T-helper 1 cell treated with Interleukin-12 subunit alpha and Interleukin-12 subunit beta and Interleukin-4 antibody, amounts not matched to agents 30 μg/mL and 1 μg/mL, for 36 hours (primary cell): ENCODE data around the gene ANGPTL2.

ENCODE experiments used
- H3K27ac Mint-ChIP-seq: one replicate; pipeline ENCODE4 v1.8.0; 2021; ENCODE audit warnings: mild to moderate bottlenecking, mixed read lengths
- H3K27me3 Mint-ChIP-seq: one replicate; pipeline ENCODE4 v1.8.0; 2021; ENCODE audit warnings: low read depth, mixed read lengths
- H3K36me3 Mint-ChIP-seq: one replicate; pipeline ENCODE4 v1.8.0; 2021; ENCODE audit warnings: low read depth, mixed read lengths
- H3K4me1 Mint-ChIP-seq: one replicate; pipeline ENCODE4 v1.8.0; 2021; ENCODE audit warnings: low read depth, mixed read lengths
- H3K4me3 Mint-ChIP-seq: one replicate; pipeline ENCODE4 v1.8.0; 2021; ENCODE audit warnings: mild to moderate bottlenecking, moderate library complexity, mixed read lengths
- H3K9me3 Mint-ChIP-seq: one replicate; pipeline ENCODE4 v1.8.0; 2021; ENCODE audit warnings: mixed read lengths

ANGPTL2 gene

DNA sequence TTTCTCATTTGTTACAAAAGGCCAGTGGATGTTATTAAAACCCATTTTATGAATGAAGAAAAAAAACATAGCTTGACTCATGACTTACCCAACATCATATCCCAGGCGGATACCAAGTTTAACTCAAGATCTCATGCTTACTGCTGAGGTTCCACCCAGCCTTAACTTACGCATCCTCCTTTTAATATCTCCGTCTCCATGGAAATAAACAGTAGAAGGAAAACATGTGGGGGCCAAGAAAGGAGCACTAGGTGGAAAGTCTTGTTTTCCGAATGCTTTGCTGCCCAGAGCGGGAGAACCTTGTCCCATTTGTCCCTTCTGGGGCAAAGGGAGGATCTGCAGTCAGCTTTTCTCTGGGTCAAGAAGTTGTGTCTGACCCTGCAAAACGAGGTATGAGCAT, 44.1 kb downstream of the ANGPTL2 start:
- Mint-ChIP-seq H3K27ac (peak overlapping the region; percentile 38), H3K36me3 (no peaks in the 10 kb centered on the region), H3K9me3 (no peaks in the 10 kb centered on the region), H3K4me1 (peaks cover 3% of the 10 kb centered on the region), H3K4me3 (no peak overlapping the region), H3K27me3 (peaks cover 42% of the 10 kb centered on the region)

GRCh38 chr9:127077644-127077946, 44.8 kb downstream of the ANGPTL2 start:
- Mint-ChIP-seq H3K27ac (no peak overlapping the region), H3K36me3 (no peaks in the 10 kb centered on the region), H3K27me3 (peaks cover 42% of the 10 kb centered on the region), H3K4me3 (no peak overlapping the region), H3K4me1 (peaks cover 3% of the 10 kb centered on the region), H3K9me3 (no peaks in the 10 kb centered on the region)

GRCh38 chr9:127076860-127077643, 45.4 kb downstream of the ANGPTL2 start:
- no peak overlapping the region for H3K27ac Mint-ChIP-seq
- peaks cover 3% of the 10 kb centered on the region for H3K4me1 Mint-ChIP-seq
- H3K36me3 Mint-ChIP-seq = peaks cover under 1% of the 10 kb centered on the region
- peaks cover 5% of the 10 kb centered on the region for H3K9me3 Mint-ChIP-seq
- no peak overlapping the region for H3K4me3 Mint-ChIP-seq
- peaks cover 46% of the 10 kb centered on the region for H3K27me3 Mint-ChIP-seq

DNA sequence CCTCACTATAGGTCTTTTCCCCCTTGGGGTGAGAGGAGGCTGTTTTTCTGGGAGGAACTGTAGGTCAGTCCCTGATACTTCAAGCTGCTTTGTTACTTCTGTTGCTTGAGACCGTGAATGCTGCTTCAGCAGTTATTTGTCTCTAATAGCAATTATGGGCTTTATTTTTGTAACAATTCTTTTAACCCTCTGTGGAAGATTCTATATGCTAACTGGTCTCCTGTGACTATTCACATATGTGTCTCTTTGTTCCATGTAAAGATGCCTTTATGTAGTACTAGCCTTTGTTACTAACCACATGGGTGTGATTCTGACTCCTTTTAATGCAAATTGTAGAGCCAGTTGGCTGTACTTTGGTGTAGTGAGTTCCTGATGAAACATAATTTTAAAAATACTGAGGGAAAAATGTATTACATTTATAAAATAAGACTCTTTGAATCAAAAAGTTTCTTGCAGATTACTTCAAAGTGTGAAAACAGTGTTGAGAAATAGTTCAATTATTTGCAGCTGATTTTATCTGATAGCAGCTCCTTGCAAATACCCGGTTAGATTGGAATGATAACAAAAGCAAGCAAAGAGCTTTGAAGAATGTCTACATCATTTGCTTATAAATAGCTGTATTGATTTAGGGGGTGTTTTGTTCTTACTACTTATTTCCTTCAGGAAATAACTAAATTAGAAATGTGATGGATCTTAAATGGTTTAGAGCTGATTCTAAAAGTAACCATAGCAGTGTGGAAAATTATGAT, 46.6 kb downstream of the ANGPTL2 start:
- H3K36me3 Mint-ChIP-seq = peaks cover 9% of the 10 kb centered on the region
- no peak overlapping the region for H3K4me3 Mint-ChIP-seq
- H3K27ac Mint-ChIP-seq = no peak overlapping the region
- peaks cover 3% of the 10 kb centered on the region for H3K4me1 Mint-ChIP-seq
- peaks cover 16% of the 10 kb centered on the region for H3K9me3 Mint-ChIP-seq
- peaks cover 53% of the 10 kb centered on the region for H3K27me3 Mint-ChIP-seq

DNA sequence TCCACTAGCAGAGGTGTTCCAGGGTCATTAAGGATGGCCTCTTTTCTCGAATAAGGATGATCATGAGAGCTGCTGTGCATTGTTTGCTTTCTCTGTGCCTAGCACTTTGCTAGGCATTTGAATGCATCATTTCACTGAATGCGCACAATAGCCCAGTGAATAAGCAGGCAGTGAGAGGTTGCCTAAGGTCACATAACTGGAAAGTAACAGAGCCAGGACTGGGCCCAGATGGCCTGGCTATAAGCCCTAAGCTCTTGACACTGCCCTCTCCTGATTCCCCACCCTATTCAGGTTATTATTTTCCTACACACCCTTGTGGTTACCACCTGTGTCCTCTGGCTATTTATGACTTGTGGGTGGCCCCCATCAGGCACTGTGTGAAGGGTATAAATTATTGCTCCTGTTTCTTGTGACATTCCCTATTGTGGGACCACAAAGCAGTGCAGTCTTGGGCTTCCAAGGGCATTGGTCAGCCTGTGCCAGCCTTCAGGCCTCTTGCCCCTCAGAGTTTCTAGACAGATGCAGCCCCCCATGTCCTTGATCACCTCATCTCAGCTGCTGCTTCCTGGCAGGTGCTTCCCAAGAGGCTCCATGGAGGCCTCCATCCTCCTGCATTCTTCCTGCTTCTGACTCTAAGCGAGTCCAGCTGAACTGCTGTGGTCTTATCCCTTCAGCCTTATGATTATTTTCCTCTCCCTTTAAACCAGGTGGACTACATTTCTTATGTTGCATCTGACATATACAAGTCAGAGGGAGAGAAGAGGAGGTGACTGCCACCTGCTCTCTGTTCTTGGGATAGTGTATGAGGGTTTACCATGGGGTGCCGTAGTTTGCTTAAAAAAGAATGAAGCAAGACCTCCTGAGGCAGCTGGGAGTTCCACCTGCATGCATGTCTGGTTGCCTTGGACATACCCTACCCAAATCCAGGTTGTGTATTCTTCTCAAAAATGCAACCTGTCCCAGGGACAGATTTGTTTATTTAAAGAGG, 47.6 kb downstream of the ANGPTL2 start:
- H3K36me3 Mint-ChIP-seq = peaks cover 9% of the 10 kb centered on the region
- H3K27ac Mint-ChIP-seq = no peak overlapping the region
- peaks cover 3% of the 10 kb centered on the region for H3K4me1 Mint-ChIP-seq
- no peak overlapping the region for H3K4me3 Mint-ChIP-seq
- peaks cover 19% of the 10 kb centered on the region for H3K9me3 Mint-ChIP-seq
- peaks cover 51% of the 10 kb centered on the region for H3K27me3 Mint-ChIP-seq

DNA sequence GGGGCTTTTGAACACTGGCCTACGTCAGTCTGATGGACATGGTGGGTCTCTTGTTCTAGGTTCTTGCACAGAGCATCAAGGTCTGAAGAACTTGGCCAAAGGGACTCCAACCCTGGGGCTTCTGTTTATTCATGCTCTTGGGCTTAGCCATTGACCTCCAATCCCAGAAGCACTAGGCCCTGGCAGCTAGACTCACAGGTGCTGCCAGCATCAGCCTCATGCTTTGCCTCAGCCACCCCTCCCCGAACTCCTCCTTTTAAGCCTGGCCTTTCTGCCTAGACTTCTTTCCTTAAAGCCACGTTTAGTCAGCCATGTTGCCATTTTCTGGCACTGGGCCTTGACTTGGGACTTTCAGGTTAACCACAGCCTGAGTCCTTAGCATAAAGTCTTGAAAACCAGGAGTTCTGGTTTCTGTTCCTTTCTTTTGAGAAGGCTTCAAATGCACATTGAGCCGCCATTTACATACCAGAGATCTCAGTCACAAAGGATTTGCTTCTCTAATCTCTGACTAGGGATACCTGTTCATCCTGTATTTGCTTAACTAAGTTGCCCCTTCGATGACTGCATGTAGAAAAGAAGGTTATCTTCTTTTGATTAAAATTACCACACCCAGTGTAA, 54.7 kb downstream of the ANGPTL2 start:
- no peak overlapping the region for H3K27ac Mint-ChIP-seq
- peaks cover 19% of the 10 kb centered on the region for H3K9me3 Mint-ChIP-seq
- H3K27me3 Mint-ChIP-seq = peaks cover 14% of the 10 kb centered on the region
- H3K4me3 Mint-ChIP-seq = no peak overlapping the region
- H3K4me1 Mint-ChIP-seq = peaks cover 6% of the 10 kb centered on the region
- peaks cover 14% of the 10 kb centered on the region for H3K36me3 Mint-ChIP-seq

DNA sequence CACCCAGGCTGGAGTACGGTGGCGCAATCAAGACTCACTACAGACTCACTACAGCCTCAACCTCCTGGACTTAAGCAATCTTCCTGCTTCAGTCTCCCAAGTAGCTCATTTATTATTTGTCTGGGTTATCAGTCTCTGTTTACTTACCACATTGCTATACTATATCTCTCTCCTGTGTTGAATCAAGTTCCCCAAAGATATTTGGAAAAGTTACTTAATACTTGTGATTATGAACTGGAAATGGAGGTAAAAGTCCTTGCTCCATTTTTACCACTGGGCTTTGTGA, 55.6 kb downstream of the ANGPTL2 start:
- Mint-ChIP-seq H3K9me3 (peaks cover 11% of the 10 kb centered on the region), H3K4me3 (no peak overlapping the region), H3K27ac (no peak overlapping the region)

DNA sequence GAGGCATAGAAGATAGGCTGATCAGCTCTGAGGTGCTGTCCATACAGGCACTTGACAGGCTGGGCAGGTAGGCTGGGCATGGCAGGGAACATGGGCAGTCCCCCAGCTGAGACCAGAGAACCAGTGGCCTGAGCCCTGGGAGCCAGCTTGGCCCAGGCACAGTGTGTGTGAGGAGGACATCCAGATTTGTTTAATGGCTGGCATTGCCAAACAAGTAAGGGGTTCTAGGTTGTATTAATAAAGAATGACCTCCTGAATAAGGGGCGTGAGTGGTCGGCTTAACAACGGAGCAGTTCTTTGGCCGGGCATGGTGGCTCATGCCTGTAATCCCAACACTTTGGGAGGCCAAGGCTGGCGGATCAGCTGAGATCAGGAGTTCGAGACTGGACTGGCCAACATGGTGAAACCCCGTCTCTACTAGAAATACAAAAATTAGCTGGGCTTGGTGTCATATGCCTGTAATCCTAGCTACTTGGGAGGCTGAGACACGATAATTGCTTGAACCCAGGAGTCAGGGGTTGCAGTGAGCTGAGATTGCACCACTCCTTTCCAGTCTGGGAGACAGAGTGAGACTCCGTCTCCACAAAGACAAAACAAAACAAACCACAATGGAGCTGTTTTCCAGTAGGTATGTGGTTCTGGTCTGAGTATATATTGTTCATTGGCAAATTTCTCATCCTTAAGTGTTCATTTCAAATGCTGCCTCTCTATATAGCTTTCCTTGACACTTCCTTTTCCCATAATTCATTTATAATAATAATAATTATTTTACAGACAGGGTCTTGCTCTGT, 56.2 kb downstream of the ANGPTL2 start:
- Mint-ChIP-seq H3K4me3 (no peak overlapping the region), H3K36me3 (peaks cover 8% of the 10 kb centered on the region), H3K9me3 (peaks cover 6% of the 10 kb centered on the region), H3K27ac (no peak overlapping the region), H3K4me1 (peaks cover 6% of the 10 kb centered on the region), H3K27me3 (peaks cover 3% of the 10 kb centered on the region)

More for the DNA sequence above, 55.6 kb downstream of the ANGPTL2 start:
- Mint-ChIP-seq H3K36me3 (peaks cover 11% of the 10 kb centered on the region), H3K27me3 (peaks cover 7% of the 10 kb centered on the region), H3K4me1 (peaks cover 6% of the 10 kb centered on the region)

- Mint-ChIP-seq H3K27ac (no peak overlapping the region), H3K9me3 (peaks cover 3% of the 10 kb centered on the region), H3K4me1 (peaks cover 6% of the 10 kb centered on the region), H3K27me3 (no peaks in the 10 kb centered on the region), H3K36me3 (peaks cover 6% of the 10 kb centered on the region), H3K4me3 (no peak overlapping the region)
Observed at GRCh38 chr9:127065592-127065991, 56.8 kb downstream of the ANGPTL2 start.

DNA sequence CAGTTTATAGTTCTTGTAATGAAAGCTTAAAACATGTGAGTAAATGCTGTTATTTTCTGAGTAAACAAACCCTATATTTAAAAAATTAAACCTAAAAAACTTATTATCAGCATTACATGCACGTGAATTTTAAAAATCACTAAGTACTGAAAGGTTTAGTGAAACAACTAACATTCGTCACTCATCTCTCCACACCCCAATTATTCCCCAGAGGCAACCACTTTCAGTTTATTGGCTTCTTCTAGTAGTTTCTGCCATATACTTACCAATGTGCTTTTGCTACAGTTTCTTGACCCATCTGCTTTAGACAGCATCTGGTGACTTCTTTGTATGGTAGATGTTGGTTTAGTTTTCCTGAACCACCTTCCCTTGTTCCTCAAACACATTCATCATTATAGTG, 58.1 kb downstream of the ANGPTL2 start:
- H3K4me3 Mint-ChIP-seq = no peak overlapping the region
- H3K27me3 Mint-ChIP-seq = no peaks in the 10 kb centered on the region
- H3K36me3 Mint-ChIP-seq = peaks cover 10% of the 10 kb centered on the region
- no peaks in the 10 kb centered on the region for H3K9me3 Mint-ChIP-seq
- H3K4me1 Mint-ChIP-seq = peaks cover 15% of the 10 kb centered on the region
- no peak overlapping the region for H3K27ac Mint-ChIP-seq

DNA sequence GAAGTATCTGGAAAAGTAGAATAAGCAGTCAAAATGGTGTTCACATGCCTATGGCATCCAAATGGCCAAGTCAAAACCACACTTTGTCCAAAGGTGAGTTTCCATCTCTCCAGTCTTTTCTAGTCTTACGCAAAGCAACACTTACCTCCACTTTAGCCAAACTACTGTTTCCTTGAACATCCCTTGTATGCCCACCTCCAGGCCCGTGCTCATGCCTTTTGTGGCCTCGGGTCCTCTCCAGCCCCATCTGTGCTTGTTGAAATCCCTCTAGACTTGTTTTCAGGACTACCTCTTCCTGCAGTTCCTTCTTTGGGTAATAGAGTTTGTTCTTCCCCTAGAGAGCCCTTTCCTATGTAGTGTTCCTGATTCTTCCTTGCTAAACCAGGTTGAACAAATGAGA, 61.0 kb downstream of the ANGPTL2 start:
- Mint-ChIP-seq H3K9me3 (no peaks in the 10 kb centered on the region), H3K4me3 (no peak overlapping the region), H3K27ac (no peak overlapping the region)

DNA sequence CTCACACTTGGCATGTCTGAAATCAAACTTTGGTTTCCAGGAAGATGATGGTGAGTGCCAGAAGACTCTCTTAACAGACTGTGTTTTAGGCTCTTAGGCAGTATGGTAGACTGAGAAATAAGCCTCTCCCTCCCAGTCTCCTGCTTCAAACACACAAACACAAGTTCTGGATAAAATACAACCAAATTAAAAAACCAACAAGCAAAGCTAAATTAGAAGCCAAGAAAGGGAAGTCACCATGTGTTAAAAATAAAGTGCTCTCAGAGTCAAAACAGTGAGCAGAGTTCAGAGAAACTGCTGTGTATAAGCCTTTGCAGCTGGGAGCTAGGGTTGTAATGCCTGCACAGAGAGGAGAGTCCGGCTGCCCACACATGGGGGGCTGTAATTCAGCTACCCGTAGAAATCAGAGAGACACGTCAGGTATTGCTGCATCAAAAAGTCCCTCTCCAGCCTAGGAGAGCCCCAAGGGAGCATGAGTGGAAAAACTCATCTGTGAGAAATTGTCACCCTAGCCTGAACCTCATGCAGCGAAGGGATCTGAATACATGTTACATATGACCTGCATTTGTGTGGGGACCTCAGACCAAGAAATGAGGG, 62.6 kb downstream of the ANGPTL2 start:
- peak overlapping the region; percentile 5 for H3K27ac Mint-ChIP-seq
- H3K4me1 Mint-ChIP-seq = peaks cover 35% of the 10 kb centered on the region
- H3K27me3 Mint-ChIP-seq = no peaks in the 10 kb centered on the region
- peaks cover 6% of the 10 kb centered on the region for H3K36me3 Mint-ChIP-seq
- H3K4me3 Mint-ChIP-seq = no peak overlapping the region
- no peaks in the 10 kb centered on the region for H3K9me3 Mint-ChIP-seq

More for the DNA sequence above, 61.0 kb downstream of the ANGPTL2 start:
- Mint-ChIP-seq H3K4me1 (peaks cover 29% of the 10 kb centered on the region), H3K27me3 (no peaks in the 10 kb centered on the region), H3K36me3 (peaks cover 8% of the 10 kb centered on the region)

GRCh38 chr9:127059030-127059429, 63.4 kb downstream of the ANGPTL2 start:
- Mint-ChIP-seq H3K9me3 (no peaks in the 10 kb centered on the region), H3K27me3 (no peaks in the 10 kb centered on the region), H3K4me3 (no peak overlapping the region), H3K27ac (no peak overlapping the region), H3K36me3 (peaks cover 6% of the 10 kb centered on the region), H3K4me1 (peaks cover 31% of the 10 kb centered on the region)
